GM18511 (cell line): Measurements from ENCODE around the gene ZNF236.
A peak's percentile ranks its signal among the peaks of the same experiment; 100 is the strongest.
"Not testable (repeated sequence)": the region's sequence is repeated elsewhere in the genome, so short reads cannot be mapped to it uniquely, and the experiment has no call there.

Experiments
- ATAC-seq: cut with Tn5 transposase; IDR thresholded peaks from one replicate; pipeline ENCODE4 v1.9.1; 2021; ENCODE audit warnings: mild to moderate bottlenecking, moderate library complexity; ENCODE audit not compliant: unreplicated experiment

The ZNF236 gene

DNA sequence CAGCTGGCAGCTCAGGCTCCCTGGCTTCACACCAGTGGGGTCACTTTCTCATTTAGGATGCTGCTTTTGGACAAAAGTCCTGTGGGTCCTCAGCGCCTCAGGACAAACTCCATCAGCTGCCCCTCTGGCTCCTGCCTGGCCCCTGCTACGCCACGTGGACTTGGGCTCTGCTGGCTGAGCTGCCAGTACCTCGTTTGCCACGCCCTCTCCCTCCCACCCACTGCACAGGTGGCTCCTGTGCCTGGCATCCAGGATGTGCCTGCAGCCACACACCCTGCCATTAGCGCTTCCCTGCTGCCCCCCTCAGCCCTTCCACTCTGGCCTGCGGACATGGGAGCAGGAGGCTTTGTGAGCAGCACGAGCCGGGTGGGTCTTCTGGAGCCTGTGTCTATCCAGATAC lies 118.9 kb downstream of the ZNF236 start:
- ATAC-seq: no peak

DNA sequence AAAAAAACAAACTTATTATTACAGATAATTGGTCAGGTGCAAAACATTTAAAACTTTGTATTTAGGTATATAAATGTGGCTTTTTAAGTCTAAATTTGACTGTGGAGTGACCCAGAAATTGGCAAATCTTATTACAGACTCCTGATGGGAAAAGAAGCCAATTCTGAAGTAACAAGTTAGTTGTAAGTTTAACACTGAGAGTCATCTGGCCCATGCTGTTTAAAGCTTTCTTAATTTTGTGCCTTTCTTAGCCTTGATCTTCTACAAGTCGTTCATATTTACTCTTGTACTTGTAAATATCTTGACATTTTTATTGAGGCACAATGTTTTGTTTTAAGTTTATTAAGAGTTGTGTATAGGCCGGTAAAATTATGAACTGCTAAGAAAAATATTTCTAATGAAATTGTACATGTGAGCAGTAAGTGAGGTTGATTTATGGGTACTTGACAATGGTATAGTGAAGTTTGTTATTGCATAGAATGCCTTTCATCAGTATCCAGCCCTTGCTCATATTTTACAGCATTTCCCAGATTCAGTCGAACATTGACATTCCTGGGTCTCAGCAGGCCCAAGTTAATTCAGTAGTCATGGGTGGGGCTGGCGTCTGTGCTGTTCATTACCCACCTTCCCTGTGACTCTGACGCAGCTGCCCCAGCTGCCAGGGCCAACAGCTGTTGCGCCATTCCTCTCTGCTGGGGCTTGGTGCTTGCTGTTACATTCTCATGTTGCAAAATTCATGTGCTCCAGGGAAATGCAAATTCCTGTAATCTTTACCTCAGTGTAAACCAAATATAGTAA lies 121.4 kb downstream of the ZNF236 start:
- ATAC-seq: no peak

DNA sequence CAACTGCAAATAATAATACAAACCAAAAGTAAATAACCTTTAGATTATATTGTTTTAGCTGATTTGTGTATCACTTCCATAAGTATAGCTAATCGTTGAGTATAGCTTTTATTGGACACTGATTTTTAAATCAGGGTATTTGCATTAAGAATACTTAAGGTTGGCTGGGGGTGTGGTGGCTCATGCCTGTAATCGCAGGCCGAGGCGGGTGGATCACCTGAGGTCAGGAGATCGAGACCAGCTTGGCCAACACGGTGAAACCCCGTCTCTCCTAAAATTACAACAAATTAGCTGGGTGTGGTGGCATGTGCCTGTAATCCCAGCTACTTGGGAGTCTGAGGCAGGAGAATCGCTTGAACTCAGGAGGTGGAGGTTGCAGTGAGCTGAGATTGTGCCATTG lies 122.0 kb downstream of the ZNF236 start:
- ATAC-seq: not testable (repeated sequence)

DNA sequence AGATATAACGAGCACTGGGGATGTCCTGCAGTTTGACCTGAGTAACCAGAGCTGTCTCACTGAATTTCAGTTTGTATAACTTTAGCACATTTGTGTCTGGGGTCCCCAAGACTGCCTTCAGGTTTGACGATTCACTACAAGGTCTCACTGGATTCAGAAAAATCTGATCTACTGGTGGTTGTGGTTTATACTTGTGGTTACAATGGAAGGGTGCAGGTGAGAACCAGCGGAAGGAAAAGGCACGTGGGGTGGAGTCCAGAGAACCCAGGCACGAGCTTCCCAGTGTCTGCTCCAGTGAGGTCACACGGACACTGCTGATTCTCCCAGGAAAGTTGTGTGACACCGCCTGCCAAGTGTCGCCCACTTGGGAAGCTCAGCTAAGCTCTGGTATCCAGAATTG lies 126.0 kb downstream of the ZNF236 start:
- no peak for ATAC-seq

DNA sequence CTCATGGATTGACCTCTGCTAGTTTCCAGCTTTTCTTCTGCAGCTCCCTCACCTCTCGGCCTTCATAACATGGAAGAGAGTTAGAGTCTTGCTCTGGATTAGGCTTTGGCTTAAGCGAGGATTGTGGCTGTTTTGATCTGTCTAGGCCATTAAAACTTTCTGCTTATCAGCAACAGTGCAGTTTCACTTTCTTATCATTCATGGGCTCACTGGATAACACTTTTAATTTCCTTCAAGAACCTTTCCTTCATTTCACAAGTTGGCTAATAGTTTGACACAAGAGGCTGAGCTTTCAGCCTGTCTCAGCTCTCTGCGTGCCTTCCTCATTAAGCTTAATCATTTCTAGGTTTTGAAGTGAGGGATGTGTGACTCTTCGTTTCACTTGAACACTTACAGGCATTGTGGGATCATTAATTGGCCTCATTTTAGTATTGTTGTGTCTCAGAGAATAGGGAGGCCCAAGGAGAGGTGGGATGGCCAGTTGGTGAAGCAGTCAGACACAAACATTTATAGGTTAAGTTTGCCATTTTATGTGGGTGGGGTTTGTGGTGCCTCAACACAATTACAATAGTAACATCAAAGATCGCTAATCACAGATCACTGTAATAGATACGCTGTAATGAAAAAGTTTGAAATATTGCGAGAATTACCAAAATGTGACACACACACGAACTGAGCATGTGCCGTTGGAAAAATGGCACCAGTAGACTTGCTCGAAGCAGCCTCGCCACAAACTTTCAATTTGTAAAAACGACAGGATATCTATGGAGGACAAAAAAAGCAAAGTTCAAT lies 129.3 kb downstream of the ZNF236 start:
- peak; percentile 93 for ATAC-seq

DNA sequence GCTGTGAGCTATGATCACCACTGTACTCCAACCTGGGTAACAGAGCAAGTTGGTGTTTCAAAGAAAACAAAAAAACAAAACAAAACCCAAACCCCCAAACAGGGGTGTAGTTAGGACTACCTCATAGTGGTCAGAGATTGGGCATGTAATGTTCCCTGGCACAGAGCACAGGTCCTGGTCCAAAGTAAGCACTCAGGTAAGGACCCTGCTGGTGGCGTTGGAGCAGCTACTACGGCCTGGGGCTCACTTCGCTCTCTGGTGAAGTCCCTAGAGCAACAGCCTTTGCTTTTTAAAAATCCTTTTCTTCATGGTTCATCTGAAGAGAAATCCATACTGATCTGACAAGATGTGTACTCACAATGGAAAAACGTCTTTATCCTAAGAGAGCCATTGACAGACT lies 130.4 kb downstream of the ZNF236 start:
- no peak for ATAC-seq

DNA sequence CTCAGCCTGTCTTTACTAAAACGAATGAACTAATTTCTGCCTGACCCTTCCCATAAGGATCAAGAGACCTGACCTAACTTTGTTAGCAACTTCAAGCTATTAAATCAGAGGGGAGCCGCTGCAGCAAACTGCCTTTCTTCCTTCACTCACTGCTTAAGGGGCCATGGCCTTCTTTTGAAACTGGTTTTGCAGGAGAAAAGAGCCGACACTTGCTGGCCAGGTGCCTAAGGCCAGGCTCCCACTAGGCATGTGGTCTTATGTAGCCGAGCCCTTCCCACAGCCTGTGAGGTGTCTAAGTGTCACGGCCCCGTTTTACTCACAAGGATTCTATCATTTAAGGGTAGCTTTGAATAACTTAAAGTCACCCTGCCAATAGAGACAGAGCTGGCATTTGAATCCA lies 130.8 kb downstream of the ZNF236 start:
- no peak for ATAC-seq

DNA sequence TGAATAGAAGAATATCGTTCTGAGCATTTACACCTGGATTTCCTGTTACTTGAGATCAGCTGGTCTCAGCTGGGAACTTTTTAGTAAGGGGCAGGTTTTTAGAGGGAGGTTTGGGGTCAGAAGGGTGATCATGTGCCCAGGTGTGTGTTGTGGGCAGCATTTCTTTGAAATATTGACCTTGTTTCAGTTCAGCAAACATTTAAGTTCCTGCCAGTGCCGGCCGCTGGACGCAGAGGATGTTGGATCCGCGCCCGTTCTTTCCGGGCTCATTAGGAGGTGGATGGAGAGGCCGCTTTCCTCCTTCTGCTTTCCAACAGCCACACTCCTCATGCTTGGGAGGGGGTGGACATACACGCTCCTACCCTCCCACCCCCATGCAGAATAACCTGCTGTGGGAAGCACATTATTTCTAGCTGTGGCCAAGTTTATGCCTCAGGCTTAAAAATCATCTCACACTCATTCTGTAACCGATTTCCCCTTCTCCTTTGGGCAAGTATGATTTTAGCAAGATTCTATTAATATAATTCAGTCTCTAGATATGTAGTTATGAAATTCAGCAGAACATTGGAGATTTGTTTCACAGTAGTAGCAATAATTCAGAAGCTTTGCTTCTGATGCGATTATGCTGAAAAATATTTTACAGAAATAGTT lies 131.4 kb downstream of the ZNF236 start:
- no peak for ATAC-seq

DNA sequence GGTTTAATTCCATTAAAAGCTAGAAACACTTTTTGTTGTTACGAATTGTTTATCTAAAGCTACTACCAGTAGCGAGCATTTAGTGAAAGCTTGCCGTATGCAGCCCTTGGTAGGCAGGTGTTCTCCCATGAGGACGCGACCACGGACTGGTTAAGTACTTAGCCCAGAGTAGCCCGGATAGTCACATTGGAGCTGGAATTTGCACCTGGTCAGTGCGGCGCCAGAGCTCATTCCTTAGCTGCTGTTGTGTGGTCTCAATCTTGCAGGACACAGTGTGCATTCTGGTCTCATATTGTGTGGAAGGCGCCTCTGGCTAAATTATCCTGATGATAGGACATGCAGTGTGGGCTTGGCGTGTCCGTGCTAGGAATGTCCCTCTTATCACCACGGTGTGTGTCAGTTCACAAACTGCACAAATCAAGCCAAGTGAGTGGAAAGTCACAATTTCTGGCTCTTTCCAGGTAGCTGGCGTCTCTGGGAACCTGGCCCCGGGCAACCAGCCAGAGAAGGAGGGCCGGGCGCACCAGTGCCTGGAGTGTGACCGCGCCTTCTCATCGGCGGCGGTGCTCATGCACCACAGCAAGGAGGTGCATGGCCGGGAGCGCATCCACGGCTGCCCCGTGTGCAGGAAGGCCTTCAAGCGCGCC lies 133.3 kb downstream of the ZNF236 start:
- no peak for ATAC-seq

DNA sequence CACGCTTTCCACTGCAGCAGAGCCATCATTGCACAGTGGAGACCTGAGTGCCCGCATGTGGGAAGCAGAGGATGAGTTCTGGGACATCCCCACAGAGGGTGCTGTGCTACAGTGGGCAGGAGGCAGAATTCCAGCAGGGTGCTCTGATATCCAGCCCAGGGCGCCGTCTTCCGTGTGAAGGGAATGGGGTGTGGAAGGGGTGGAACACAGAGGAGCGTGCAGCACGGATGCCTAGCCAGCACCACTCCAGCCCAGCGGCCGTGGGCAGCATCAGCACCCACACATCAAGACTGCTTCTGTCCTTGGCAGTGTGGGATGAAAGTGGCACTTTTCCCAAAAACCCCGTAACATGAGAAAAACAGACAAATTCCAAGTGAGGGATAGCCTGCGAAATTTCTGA lies 134.3 kb downstream of the ZNF236 start:
- no peak for ATAC-seq

DNA sequence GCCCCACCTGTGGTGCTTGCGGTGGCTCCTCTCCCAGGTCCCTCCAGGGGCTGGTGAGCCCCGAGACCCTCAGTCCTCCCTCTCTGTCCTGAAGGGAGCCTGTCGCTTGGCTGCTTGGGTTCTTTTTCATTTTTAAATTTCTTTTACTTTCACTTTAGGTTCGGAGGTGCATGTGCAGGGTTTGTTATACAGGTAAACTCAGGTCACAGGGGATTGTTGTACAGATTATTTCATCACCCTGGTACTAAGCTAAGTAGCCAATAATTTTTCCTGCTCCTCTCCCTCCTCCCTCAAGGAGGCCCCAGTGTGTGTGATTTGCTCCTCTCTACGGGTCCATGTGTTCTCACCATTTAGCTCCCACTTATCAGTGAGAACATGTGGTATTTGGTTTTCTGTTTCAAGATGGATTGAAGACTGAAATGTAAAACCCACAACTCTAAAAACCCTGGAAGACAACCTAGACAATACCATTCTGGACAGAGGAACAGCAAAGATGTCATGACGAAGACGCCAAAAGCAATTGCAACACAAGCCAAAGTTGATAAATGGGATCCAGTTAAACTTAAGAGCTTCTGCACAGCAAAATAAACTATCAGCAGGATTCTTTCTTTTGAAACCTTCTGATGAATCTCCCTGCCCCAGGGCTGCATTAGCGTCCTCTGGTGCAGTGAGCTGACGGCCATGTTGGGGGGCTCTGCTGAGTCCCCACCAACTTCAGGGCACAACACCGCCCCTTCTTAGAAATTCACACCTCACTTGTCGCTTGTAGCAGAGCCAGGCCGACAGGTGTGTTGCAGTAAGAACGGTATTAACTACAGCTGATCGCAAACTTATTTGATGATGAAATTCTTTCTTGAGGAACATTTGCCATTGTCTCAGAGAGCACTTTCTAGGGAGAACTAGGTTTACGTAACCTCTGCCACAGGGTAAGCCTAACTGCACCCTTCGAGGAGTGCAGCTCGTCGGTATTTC lies 135.3 kb downstream of the ZNF236 start:
- no peak for ATAC-seq

DNA sequence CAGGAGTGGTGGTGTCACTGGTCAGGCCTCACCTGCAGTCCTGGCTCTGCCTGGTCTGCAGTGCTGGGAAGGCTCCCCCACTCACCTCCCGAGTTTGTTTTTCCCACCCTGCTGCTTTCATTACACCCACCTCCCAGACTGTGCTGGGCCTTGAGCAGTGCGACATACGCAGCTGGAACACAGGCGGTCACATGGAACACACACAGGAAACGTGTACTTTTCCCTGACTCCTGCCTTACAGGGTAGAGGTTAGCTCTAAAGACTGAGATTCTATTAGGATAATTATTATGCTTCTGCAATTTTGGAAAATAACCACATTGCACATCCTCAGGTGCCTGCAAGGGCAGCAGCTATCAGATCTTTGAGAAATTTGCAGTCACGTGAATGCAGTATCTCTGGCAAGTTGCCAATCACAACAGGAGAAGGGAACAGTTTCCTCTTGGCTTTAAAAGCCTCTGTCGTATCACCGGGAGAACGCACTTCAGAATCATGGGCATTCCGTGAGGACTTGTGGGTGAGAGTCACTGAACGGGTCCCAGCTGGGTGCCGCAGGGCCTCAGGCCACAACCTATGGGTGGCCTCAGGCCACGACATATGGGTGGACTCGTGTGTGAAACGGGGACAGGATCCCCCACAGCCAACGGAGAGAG lies 136.5 kb downstream of the ZNF236 start:
- ATAC-seq: no peak

DNA sequence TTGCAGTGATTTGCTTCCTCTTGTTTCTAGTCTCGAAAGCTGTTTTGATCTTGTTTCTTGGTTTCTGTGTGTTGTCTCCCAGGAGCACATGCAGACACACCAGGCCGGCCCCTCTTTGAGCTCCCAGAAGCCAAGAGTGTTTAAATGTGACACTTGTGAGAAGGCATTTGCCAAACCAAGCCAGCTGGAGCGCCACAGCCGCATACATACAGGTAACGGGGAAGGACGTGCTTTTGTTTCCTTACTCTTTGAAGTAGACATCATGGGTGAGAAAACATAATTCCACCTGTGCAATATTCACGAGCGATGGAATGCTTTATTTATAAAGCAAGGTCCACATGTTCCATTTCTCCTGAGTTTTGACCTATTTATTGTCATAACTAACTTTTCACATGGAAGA lies 137.2 kb downstream of the ZNF236 start:
- ATAC-seq: no peak

DNA sequence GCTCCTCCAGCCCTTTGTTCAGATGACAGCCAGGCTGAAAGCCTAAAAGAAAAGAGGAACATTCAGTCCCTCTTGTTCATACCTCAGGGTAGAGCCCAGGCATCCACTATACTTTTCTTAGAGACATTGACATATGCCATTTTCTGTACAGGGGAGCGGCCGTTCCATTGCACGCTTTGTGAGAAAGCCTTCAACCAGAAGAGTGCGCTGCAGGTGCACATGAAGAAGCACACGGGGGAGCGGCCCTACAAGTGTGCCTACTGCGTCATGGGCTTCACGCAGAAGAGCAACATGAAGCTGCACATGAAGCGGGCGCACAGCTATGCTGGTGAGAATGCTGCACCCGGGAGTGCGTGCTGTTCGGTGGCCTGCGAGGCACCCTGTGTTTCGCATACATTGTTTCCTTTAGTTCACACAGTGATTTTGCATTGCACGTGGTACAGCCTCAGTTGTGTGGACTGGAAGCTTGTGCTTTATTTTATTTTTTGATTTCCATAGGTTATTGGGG lies 138.2 kb downstream of the ZNF236 start:
- no peak for ATAC-seq

DNA sequence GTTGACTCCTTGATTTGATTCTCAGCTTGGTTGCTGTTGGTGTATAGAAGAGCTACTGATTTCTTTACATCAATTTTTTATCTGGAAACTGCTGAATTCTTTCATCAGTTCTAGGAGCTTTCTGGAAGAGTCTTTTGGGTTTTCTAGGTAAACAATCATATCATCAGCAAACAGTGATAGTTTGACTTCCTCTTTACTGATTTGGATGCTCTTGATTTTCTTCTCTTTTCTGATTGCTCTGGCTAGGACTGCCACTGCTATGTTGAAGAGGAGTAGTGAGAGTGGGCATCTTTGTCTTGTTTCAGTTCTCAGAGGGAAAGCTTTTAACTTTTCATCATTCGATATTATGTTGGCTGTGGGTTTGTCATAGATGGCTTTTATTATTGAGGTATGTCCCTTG lies 140.5 kb downstream of the ZNF236 start:
- ATAC-seq: no peak

DNA sequence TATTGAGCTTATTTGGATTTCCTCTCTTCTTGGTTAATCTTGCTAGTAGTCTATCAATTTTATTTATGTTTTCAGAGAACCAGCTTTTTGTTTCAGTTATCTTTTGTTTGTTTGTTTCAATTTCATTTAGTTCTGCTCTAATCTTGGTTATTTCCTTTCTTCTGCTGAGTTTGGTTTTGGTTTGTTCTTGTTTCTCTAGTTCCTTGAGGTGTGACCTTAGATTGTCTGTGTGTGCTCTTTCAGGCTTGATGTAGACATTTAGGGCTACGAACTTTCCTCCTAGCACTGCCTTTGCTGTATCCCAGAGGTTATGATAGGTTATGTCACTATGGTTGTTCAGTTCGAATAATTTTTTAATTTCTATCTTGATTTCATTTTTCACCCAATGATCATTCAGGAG lies 141.6 kb downstream of the ZNF236 start:
- ATAC-seq: peak; percentile 54

DNA sequence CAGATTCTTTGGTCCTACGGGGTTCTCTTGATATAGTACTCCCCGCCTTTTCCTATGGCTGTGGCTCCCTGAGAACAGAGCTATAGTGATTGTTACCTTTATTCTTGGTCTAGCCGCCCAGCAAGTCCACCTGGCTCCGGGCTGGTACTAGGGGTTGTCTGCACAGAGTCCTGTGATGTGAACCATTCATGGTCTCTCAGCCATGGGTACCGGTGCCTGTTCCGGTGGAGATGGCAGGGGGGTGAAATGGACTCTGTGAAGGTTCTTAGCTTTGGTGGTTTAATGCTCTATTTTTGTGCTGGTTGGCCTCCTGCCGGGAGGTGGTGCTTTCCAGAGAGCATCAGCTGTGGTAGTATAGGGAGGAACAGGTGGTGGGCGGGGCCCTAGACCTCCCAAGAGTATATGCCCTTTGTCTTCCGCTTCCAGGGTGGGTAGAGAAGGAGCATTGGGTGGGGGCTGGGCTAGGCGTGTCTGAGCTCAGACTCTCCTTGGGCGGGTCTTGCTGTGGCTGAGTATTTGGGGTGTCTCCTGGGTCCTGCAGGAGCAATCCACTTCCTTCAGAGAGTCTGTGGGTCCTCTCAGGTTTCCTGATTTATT lies 143.3 kb downstream of the ZNF236 start:
- ATAC-seq: peak; percentile 79

DNA sequence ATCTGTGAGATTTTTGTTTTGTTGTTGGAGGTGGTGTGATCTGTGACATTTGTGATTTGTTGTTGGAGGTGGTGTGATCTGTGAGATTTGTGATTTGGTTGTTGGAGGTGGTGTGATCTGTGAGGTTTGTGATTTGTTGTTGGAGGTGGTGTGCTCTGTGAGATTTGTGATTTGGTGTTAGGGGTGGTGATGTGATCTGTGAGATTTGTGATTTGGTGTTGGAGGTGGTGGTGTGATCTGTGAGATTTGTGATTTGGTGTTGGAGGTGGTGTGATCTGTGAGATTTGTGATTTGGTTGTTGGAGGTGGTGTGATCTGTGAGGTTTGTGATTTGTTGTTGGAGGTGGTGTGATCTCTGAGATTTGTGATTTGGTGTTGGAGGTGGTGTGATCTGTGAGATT lies 144.9 kb downstream of the ZNF236 start:
- ATAC-seq: not testable (repeated sequence)
